ENCODE results near the gene PRR36.

DNA sequence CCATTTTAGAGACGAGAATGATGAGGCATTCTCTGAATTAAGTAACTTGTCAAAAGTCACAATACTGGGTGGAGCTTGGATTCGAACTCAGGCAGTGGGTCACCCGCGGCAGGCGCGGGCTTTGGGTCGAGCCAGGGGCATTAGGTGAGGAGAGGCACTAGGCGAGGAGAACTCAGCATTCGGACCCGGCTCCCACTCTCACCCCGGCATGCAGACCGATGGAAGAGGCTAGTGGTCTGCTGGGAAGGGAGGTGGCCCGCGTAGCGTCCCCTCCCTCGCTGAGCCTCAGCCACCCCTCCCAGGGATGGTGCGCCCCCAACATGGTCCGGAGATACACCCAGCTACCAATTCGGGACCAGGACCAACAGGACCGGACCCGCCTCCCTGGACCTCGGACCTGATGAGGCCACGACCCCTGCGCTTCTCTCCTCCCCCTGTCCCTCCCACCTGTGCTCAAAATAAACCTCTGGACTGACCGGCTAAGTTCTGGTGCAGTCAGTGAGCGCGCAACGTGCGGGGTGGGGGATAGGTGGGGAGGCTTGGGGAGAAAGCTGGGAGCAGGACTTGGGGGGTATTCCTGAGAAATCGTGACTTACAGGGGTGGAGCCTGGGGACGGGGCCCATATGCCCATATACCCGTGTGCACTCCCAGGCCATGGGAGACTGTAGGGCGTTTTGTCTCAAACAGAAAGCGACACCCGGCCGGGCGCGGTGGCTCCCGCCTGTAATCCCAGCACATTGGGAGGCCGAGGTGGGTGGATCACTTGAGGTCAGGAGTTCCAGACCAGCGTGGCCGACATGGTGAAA is 44.6 kb upstream of the PRR36 start:
- TF ChIP-seq CTCF (conservative IDR thresholded peaks at IDR 0.05; ENCODE audit: low read length) (no peak), EZH2phosphoT487 (IDR thresholded peaks at IDR 0.05; ENCODE audit: borderline replicate concordance, low read depth, low read length) (no peak)

All from OCI-LY7 (cell line).